ENCODE data around the gene KCTD6. TPM values are rescaled to one million over a fixed set of nuclear protein-coding genes. Genes with fewer than 3 reads are reported as not detected.

KCTD6 gene
- total and polyA plus RNA-seq, 2 of the 8 experiments (the other 6 are each of a cell fraction or from before 2014, with no cell fraction given), result 17.4 to 21.4 TPM

DNA sequence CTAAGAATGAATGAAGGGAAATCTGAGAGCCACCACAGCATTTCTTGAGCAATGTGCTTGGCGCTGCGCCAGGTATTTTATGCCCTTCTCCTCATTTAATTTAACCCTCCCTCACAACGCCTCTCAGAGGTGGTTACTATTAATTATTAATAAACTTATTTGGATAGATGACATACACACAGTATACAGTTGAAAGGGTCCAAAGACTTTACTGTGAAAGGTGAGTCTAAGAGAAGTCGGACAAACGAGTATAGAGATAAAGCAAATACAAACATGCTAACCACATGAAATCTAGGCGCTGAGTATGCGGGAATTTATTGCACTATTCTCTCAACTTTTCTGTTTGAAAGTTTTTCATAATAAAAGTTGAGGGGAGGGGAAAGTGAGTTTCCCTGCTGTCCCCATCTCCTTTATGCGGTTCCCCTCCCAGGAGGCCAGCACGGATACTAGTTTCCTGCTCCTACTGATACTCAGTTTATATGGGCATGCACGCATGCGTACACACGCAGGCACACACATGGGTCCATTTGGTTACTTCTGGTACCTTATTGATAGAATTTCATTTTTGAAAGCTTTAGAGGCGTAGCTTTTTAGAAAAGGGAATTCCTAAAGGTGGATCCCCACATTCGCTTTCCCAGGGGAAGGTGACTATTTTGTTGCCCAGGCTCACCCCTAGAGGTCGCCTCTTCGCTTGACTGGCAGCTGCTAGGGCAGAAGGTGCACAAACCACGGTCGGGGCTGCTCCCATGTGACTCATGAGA is 28.5 kb upstream of the KCTD6 start:
- Histone ChIP-seq H3K9me3 (ENCODE audit: insufficient read depth in 2 of 2, low read depth in 1 of 2, low read length in 1 of 2) (no peaks in the 10 kb centered on the region), H3K9ac (replicated peaks in 1 of 4; ENCODE audit: extremely low read depth in 1 of 4, low read depth in 3 of 4, low read length in 3 of 4) (no peak overlapping the region), H3K79me1 (ENCODE audit: low read depth, low read length) (no peaks in the 10 kb centered on the region), H3K4me2 (ENCODE audit: insufficient read depth in 1 of 2, low read depth in 2 of 2, low read length in 2 of 2) (peak overlapping the region; percentile 12 to 30; a peak in 3 of 4 replicates), H3K14ac (ENCODE audit: insufficient read length) (no peak overlapping the region), H2BK12ac (ENCODE audit: low read depth, low read length) (peak overlapping the region; percentile 90; the same call in 1 of the 2 replicates), H3K4me3 (ENCODE audit: extremely low read depth in 1 of 4, insufficient read depth in 2 of 4, low read depth in 3 of 4, low read length in 4 of 4) (0 out of 8 replicates have a peak overlapping the region, but pooled peaks of 1 of the 4 experiments have one; percentile 9), H2BK120ac (replicated peaks; ENCODE audit: low read depth, low read length) (no peak overlapping the region), H3K36me3 (ENCODE audit: control insufficient read depth in 2 of 4, insufficient read depth in 4 of 4, low read length in 3 of 4) (no peaks in the 10 kb centered on the region), H3K27me3 (replicated peaks in 1 of 4; ENCODE audit: control insufficient read depth in 3 of 4, extremely low read depth in 1 of 4, insufficient read depth in 3 of 4, low read length in 3 of 4) (no peaks in the 10 kb centered on the region), H3K23ac (ENCODE audit: insufficient read length) (no peak overlapping the region), H4K91ac (replicated peaks; ENCODE audit: insufficient read length, low read length) (no peak overlapping the region), H3K4me1 (replicated peaks in 1 of 4; ENCODE audit: control insufficient read depth in 3 of 4, insufficient read depth in 4 of 4, low read length in 3 of 4) (peaks cover 0 to 4% (median 2%) of the 10 kb centered on the region in 4 experiments; a peak in 4 of 7 replicates), H2BK15ac (ENCODE audit: low read length) (peak overlapping the region; percentile 98; the same call in 1 of the 2 replicates), H4K20me1 (replicated peaks in 1 of 2; ENCODE audit: control insufficient read depth in 1 of 2, insufficient read depth in 2 of 2, low read length in 2 of 2) (no peaks in the 10 kb centered on the region), H2BK5ac (ENCODE audit: low read depth, low read length) (0 out of 2 replicates have a peak overlapping the region, but pooled peaks have one; percentile 71), H3K56ac (replicated peaks; ENCODE audit: insufficient read length, low read depth, low read length) (no peak overlapping the region), H2BK20ac (ENCODE audit: low read length) (peak overlapping the region; percentile 97; the same call in 1 of the 2 replicates), H4K8ac (ENCODE audit: extremely low read depth, insufficient read depth, low read length) (no peak overlapping the region), H3K79me2 (ENCODE audit: control insufficient read depth in 1 of 2, insufficient read depth in 2 of 2, low read length in 2 of 2) (no peaks in the 10 kb centered on the region), H3K18ac (ENCODE audit: extremely low read depth, low read length) (peak overlapping the region; percentile 96), H4K5ac (ENCODE audit: insufficient read length, low read depth, low read length) (peak overlapping the region; percentile 64), H3K27ac (ENCODE audit: low read depth, low read length) (no peak overlapping the region), H2AK5ac (ENCODE audit: low read depth, low read length) (no peak overlapping the region), H2AFZ (ENCODE audit: low read length) (peak overlapping the region; percentile 98), H3K4ac (replicated peaks; ENCODE audit: insufficient read length, low read depth, low read length) (no peak overlapping the region), H3K23me2 (ENCODE audit: low read depth, low read length) (no peaks in the 10 kb centered on the region)
- DNase-seq (ENCODE audit: low read depth in 1 of 2, low spot score in 2 of 2) (peak; percentile 38 to 85), FAIRE-seq (peak; percentile 71)
- ChIA-PET POLR2A (ENCODE audit: partially characterized antibody) (interaction anchor here (1.1 kb wide), 1 partner anchor 29 kb away, joined by 3 read pairs; no protein-coding TSS in a partner anchor), CTCF (ENCODE audit: partially characterized antibody) (interaction anchor here (0.5 to 1.8 kb wide), 22 partner anchors 9 to 158 kb away, joined by 3 to 8 read pairs (median 5); partner anchors contain the start of genes HTD2, KCTD6 and RPP14)
- WGBS, 2 experiments (ENCODE audit: extremely low coverage in 1 of 2, insufficient coverage in 1 of 2, insufficient read length in 1 of 2, insufficient replicate concordance in 2 of 2, low coverage in 1 of 2, low lambda C conversion rate in 2 of 2, missing lambda C conversion rate in 1 of 2), result 39% methylated on average over 18 of the region's 18 CpGs; no CpG with 5 or more reads in 1 of the 2 experiments
- TF ChIP-seq SAP30 (IDR thresholded peaks at IDR 0.05; ENCODE audit: insufficient read depth, insufficient replicate concordance, low read length) (no peak), NANOG (IDR thresholded peaks at IDR 0.05; ENCODE audit: insufficient read depth, low read depth, low read length, poor library complexity, severe bottlenecking) (no peak), CBX5 (IDR thresholded peaks at IDR 0.05; ENCODE audit: low read depth, low read length) (no peak), MAX (IDR thresholded peaks at IDR 0.05) (peak; percentile 70), ASH2L (IDR thresholded peaks at IDR 0.05; ENCODE audit: low read length) (no peak), CREB1 (IDR thresholded peaks at IDR 0.05) (peak; percentile 36; the same call in 1 of the 2 replicates), CEBPB (IDR thresholded peaks at IDR 0.05; ENCODE audit: low read depth, low read length) (no peak), BACH1 (IDR thresholded peaks at IDR 0.05; ENCODE audit: low read length) (no peak), RNF2 (IDR thresholded peaks at IDR 0.05; ENCODE audit: borderline replicate concordance, low read depth, low read length, missing control alignments, poor library complexity, severe bottlenecking) (no peak), BCL11A (IDR thresholded peaks at IDR 0.05; ENCODE audit: low read depth in 2 of 2, low read length in 2 of 2) (no peak), TBP (IDR thresholded peaks at IDR 0.05; ENCODE audit: low read depth, low read length) (no peak)
